HTR-8/SVneo (cell line): ENCODE data around the gene PODN.

Experiments
- DNase-seq: peaks from one replicate; pipeline ENCODE4 v3.0.0; 2011; ENCODE audit warnings: low spot score, mixed read lengths; ENCODE audit not compliant: insufficient read length
- FAIRE-seq: peaks from 2 replicates; lab custom pipeline; 2011; peaks lifted over from hg19 to GRCh38; lab: Jason Lieb, UNC

Gene PODN

DNA sequence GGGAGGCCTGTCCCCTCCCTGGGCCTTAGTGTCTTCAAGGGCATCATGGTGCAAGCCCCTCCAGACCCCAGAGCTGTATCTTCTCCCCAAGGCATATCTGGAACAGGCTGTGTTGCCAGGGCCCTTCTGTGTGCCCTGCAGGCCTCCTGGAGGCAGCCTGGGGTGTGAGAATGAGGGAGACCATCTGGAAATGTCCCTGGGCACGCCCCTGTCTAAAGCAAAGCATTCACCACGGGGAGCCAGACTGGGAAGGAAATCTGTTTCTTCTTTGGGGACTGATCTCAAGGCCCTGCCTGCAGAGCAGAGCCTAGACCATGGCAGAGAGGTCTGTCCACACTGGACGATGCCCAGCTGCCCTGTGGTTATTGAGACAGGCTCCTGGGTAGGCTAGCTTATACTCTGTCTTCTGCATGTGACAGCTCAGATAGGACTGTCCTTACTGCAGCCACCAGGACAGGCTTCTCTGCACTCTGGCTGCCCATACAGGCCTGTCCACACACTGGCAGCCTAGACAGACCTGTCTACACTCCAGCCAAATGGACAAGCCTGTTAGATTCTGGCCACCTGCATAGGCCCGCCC lies 24.6 kb downstream of the PODN start:
- DNase-seq (no peak), FAIRE-seq (no peak)

DNA sequence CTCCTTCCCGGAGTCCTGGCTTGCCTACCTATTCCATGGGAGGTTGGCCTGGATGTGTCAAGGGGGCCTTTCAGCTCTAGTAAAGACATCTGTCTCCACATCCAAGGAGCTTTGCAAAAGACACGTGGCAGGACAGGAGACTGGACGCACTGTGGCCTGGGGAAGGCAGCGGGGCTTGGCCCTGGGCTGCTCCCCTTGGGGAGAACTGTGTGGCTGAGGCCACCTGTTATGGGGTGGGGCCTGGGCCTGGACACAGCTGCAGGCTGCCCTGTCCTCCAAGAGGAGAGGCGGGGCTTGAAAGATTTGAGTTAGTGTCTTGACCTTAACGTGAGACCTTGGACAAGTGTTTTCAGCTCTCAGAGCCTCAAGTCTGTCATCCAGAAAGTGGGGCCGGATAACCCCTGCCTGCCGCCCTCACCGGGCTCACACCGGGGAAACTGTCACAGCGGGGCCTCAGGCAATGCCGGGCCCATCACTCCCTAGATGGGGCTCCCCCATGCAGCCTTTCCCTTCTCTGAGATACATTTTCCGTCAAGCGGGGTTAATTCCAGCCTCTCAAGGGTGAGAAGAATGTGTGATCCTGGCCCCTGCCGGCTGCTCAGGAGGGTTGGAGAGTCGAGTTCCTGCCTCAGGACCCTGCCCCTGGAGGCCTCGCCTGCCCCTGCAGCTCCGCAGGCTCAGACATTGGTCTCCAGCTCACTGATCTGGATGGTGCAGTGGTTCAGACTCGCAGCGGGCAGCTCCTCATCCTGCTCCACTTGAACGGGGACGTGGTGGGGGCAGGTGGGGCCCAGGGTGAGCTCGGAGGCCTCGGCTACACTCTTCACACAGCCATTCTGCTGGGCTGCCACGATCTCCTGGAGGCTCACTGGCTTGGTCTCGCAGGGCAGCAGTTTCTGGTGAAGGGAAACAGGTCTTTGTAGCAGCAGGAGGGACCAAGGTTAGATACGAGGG lies 25.6 kb downstream of the PODN start:
- FAIRE-seq (no peak), DNase-seq (no peak)

DNA sequence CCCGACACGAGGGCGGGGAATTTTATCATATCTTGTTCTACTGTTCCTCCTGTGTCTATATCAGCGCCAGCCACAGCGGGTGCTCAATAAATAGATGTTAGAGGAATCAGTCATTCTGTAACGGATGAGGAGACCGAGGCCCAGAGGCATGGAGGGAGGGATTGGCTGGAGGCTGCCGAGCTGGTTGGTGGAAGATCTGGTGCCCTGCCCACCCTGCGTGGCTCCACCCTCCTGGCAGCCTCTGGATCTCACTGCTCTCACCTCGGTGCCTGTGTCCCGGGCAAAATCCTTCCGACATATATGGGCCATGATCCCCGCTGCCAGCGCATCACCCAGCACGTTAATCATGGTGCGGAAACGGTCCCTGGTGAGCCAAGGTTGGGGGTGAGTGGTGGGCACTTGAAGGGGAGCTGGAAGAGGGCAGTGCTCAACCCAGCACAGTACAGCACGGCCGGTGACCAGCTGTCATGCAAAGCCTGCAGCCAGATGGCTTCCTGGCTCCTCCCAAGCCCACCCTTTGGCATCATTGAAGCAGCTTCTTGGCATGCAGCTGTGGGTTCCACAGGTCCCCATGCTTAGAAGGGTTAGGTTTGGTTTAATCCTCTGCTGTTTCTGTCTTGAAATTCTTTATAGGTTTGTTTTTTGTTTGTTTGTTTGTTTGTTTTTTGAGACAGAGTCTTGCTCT lies 26.7 kb downstream of the PODN start:
- no peak for DNase-seq
- no peak for FAIRE-seq

DNA sequence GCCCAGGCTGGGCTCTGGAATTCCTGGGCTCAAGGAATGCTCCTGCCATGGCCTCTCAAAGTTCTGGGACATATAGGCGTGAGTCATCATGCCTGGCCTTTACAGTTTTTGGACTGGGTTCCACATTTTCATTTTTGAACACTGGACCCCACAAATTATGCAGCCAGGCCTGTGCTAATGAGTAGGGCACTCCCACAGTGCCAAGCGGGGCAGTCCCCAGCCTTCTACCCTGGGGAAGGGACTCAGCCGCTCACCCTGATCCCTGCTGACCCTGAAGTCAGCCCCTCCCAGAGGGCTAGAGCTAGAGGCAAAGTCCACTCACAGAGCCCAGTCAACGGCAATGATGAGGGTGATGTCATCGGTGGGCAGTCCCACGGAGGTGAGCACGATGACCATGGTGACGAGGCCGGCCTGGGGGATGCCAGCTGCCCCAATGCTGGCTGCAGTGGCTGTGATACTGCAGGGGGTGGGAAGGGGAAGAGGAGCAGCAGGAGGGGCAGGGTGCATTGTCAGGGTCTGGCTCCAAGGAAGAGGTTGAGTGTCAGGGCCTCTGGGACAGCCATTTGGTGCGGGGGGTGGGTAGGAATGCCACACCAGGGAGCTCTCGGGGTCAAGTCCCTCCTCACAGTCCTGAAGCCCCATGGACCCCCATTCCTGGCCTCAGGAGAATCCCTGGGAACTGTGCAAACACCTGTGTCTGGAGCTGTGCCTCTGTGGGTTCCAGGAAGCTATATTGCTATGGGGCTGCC lies 27.6 kb downstream of the PODN start:
- DNase-seq (no peak), FAIRE-seq (peak; percentile 42)

- FAIRE-seq, result no peak
- no peak for DNase-seq
Observed at GRCh38 chr1:53090227-53091147, 28.5 kb downstream of the PODN start.

DNA sequence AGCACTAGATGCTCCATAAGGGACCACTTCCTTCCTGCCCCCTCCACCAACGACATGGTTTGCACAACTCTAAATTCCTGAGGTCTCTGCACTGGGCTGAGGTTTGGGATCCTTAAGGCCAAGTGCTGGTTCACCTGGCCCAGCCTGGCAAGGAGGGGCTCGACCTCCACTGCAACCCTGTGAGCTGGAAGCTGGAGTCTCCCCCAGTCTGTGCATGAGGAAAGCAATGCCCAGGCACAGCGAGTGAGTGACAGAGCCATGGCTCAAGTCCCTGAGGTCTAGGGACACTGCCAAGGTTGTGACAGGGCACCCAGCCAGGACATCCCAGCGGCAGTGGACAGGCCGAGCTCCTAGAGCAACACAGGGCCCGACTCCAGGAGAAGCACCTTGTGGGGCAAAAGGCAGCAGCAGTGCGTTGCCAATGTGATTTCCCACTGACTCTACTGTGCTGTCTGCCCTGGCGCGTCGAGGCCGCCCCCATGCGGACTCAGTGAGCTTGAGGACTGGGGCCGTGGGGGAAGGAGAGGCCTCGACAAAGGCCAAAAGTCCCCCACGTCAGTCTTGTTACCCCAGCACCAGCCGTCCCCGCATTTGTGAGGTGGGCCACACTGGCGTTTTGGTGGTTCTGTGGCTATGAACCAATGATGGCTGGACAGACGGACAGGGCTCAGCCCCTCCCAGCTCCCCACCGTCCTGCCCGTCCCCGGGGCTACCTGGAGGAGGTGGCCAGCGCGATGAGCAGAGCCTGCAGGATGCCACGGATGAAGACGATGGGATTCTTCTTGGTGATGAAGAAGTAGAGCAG lies 30.0 kb downstream of the PODN start:
- DNase-seq (no peak), FAIRE-seq (no peak)

DNA sequence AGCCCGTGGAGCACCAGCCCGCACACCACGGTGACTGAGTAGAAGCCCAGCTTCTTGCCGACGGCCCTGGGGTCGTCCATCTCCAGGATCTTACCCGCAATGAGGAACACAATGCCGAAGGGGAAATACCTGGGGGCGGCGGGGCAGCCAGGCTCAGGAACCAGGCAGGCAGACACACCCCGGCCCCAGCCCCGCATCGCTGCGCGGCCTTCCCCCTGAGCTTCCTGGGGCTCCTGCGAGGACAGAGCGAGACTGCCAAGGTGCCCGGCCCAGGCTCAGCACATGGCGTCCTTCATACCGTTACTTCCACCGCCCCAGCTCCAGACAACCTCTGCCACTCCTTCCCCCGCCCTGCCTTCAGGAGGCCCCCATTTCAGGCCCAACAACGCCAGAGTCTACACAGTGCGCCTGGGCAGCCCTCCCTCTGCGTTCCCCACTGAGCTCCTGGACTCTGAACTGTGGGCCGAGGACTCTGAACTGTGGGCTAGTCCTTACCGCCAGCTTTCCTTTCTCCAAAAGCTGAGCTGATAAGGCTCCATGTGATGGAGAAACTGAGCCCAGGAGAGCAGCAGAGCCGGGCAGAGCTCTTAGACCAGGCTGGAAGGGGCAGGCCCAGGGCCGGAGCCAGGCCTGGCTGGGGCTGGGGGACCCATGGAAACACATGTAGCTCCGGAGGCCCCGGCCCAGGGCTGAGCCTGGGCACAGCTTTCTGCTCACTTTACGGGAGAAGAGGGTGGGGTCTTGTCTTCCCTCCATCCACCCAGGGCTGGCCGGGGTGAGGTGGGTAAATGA lies 30.8 kb downstream of the PODN start:
- DNase-seq (no peak), FAIRE-seq (no peak)

DNA sequence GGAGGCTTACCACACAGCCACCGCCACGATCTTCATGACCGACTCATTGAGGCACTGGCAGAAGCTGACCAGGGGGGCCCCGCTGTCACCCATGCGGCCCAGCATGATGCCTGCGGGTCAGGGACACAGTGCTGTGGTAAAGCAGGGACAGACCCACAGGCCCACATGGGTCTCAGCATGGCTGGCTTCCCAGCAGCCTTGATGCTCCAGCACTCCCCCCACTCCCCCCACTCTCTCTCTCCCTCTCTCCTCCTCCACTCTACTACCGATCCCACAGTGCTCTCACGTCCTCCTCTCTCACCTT lies 31.4 kb downstream of the PODN start:
- FAIRE-seq (no peak), DNase-seq (no peak)

- no peak for FAIRE-seq
Observed at GRCh38 chr1:53093778-53094532, 31.9 kb downstream of the PODN start.

GRCh38 chr1:53094533-53094919 lies 32.5 kb downstream of the PODN start:
- no peak for FAIRE-seq
- DNase-seq, result no peak

More at GRCh38 chr1:53093778-53094532, 31.9 kb downstream of the PODN start:
- DNase-seq, result no peak

DNA sequence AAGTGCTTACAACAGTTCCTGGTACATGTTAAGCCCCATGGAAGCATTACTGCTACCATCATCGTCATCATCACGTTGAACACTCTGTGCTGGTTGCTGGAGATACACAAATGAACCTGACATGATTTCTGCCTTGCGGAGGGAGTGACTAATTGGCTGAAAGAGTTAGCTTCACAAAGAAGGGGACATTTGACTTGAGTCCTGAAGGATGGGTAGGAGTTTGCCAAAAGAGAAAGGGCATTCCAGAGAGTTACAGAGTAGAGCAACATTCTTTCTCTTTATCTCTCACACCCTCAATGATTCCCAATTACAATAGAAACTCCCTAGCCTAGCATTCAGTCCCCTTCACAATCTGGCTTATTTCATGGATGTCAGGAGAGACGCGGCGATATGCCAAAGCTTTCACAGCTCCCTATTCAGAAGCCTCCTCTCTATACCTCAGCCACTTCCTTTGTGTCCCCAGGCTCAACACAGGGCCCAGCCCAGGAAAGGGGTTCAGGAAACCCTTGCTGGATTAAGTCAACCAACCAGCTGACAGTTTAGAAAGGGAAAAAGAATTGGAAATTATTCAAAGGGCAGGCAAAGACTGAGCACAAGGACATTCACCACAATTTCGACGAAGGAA lies 42.4 kb downstream of the PODN start:
- FAIRE-seq, result no peak
- no peak for DNase-seq

- no peak for FAIRE-seq
- no peak for DNase-seq
Observed at GRCh38 chr1:53107090-53107489, 45.1 kb downstream of the PODN start.

- DNase-seq (no peak), FAIRE-seq (no peak)
Observed at GRCh38 chr1:53107570-53108322, 45.7 kb downstream of the PODN start.

- DNase-seq (no peak), FAIRE-seq (no peak)
Observed at GRCh38 chr1:53108646-53109580, 46.9 kb downstream of the PODN start.
